ENCODE measurements around the gene FAM117A.

GRCh38 chr17:49723423-49723822 is 40.5 kb downstream of the FAM117A start:
- TF ChIP-seq ZBTB21 (tag by site-specific recombination; IDR thresholded peaks at IDR 0.05), result no peak
- TF ChIP-seq, protein P1, sequence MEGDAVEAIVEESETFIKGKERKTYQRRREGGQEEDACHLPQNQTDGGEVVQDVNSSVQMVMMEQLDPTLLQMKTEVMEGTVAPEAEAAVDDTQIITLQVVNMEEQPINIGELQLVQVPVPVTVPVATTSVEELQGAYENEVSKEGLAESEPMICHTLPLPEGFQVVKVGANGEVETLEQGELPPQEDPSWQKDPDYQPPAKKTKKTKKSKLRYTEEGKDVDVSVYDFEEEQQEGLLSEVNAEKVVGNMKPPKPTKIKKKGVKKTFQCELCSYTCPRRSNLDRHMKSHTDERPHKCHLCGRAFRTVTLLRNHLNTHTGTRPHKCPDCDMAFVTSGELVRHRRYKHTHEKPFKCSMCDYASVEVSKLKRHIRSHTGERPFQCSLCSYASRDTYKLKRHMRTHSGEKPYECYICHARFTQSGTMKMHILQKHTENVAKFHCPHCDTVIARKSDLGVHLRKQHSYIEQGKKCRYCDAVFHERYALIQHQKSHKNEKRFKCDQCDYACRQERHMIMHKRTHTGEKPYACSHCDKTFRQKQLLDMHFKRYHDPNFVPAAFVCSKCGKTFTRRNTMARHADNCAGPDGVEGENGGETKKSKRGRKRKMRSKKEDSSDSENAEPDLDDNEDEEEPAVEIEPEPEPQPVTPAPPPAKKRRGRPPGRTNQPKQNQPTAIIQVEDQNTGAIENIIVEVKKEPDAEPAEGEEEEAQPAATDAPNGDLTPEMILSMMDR (tag by site-specific recombination; IDR thresholded peaks at IDR 0.05), result no peak
- no peak for TF ChIP-seq ZNF529 (tag by site-specific recombination; IDR thresholded peaks at IDR 0.05; ENCODE audit: insufficient replicate concordance)
- no peak for TF ChIP-seq ZNF335 (tag by site-specific recombination; conservative IDR thresholded peaks at IDR 0.05)
- TF ChIP-seq ZNF239 (tag by site-specific recombination; IDR thresholded peaks at IDR 0.05), result no peak
- TF ChIP-seq, protein P2, sequence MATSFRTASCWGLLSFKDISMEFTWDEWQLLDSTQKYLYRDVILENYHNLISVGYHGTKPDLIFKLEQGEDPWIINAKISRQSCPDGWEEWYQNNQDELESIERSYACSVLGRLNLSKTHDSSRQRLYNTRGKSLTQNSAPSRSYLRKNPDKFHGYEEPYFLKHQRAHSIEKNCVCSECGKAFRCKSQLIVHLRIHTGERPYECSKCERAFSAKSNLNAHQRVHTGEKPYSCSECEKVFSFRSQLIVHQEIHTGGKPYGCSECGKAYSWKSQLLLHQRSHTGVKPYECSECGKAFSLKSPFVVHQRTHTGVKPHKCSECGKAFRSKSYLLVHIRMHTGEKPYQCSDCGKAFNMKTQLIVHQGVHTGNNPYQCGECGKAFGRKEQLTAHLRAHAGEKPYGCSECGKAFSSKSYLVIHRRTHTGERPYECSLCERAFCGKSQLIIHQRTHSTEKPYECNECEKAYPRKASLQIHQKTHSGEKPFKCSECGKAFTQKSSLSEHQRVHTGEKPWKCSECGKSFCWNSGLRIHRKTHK (tag by site-specific recombination; IDR thresholded peaks at IDR 0.05), result no peak
- TF ChIP-seq ZNF311 (tag by site-specific recombination; IDR thresholded peaks at IDR 0.05; ENCODE audit: borderline replicate concordance), result no peak
- TF ChIP-seq ZNF704 (tag by site-specific recombination; IDR thresholded peaks at IDR 0.05), result no peak
- no peak for TF ChIP-seq ZNF362 (tag by site-specific recombination; IDR thresholded peaks at IDR 0.05)
- TF ChIP-seq ZNF366 (tag by site-specific recombination; conservative IDR thresholded peaks at IDR 0.05), result no peak
